WTC11 (cell line): ENCODE measurements around the gene CCDC183. TPM values are rescaled to one million over a fixed set of nuclear protein-coding genes. Genes with fewer than 3 reads are reported as not detected.

ENCODE experiments used
- ATAC-seq: fragments of 200-7000 bp; cut with Tn5 transposase; 2 replicates; pipeline ENCODE4 v1.10.0; 2021; ENCODE audit warnings: mild to moderate bottlenecking, moderate library complexity
- CTCF ChIA-PET: fragments of 300-600 bp; sonication (Branson Sonifier 250); formaldehyde crosslinking; loops from one replicate; lab custom pipeline; 2021; ENCODE audit warnings: antibody characterized with exemption; lab: Charles Lee
- POLR2A ChIA-PET: fragments of 350-600 bp; sonication (Branson Sonifier 250); formaldehyde crosslinking; loops from one replicate; lab custom pipeline; 2021; ENCODE audit warnings: antibody characterized with exemption; lab: Charles Lee
- DNase-seq: peaks from one replicate; pipeline ENCODE4 v3.0.0; 2021; ENCODE audit warnings: low spot score
- H3K27ac Mint-ChIP-seq: 2 replicates; pipeline ENCODE4 v1.8.0; 2021; ENCODE audit warnings: mixed read lengths
- H3K27me3 Mint-ChIP-seq: 2 replicates; pipeline ENCODE4 v1.8.0; 2021; ENCODE audit warnings: low read depth, mild to moderate bottlenecking, moderate library complexity, mixed read lengths
- H3K36me3 Mint-ChIP-seq: 2 replicates; pipeline ENCODE4 v1.8.0; 2021; ENCODE audit warnings: mixed read lengths
- H3K4me1 Mint-ChIP-seq: 2 replicates; pipeline ENCODE4 v1.8.0; 2022; ENCODE audit warnings: mixed read lengths
- H3K4me3 Mint-ChIP-seq: 2 replicates; pipeline ENCODE4 v1.8.0; 2021; ENCODE audit warnings: mild to moderate bottlenecking, moderate library complexity, mixed read lengths
- H3K9me3 Mint-ChIP-seq: 2 replicates; pipeline ENCODE4 v1.8.0; 2021; ENCODE audit warnings: mixed read lengths
- AR ChIP-seq: fragments of 250-450 bp; sonication (Bioruptor Pico); IDR thresholded peaks from 2 replicates; pipeline ENCODE4 v1.9.0; 2021; ENCODE audit warnings: mild to moderate bottlenecking
- ATF1 ChIP-seq: sonication (generic); formaldehyde crosslinking; IDR thresholded peaks from 2 replicates; pipeline ENCODE4 v1.8.1; 2023; ENCODE audit warnings: mild to moderate bottlenecking, moderate library complexity, missing genetic modification reagents
- FOXK1 ChIP-seq: sonication (generic); formaldehyde crosslinking; IDR thresholded peaks from 2 replicates; pipeline ENCODE4 v1.8.0; 2022; ENCODE audit warnings: mild to moderate bottlenecking, moderate library complexity, missing genetic modification reagents
- FOXP1 ChIP-seq: sonication (generic); formaldehyde crosslinking; IDR thresholded peaks from 2 replicates; pipeline ENCODE4 v1.8.0; 2022; ENCODE audit warnings: missing genetic modification reagents, mild to moderate bottlenecking, moderate library complexity, borderline replicate concordance
- GABPB1 ChIP-seq: sonication (generic); formaldehyde crosslinking; IDR thresholded peaks from 2 replicates; pipeline ENCODE4 v1.8.1; 2023; ENCODE audit warnings: mild to moderate bottlenecking, missing genetic modification reagents
- NR2C2 ChIP-seq: sonication (generic); formaldehyde crosslinking; IDR thresholded peaks from 2 replicates; pipeline ENCODE4 v1.8.0; 2022; ENCODE audit warnings: mild to moderate bottlenecking, missing genetic modification reagents
- PRDM15 ChIP-seq: sonication (generic); formaldehyde crosslinking; IDR thresholded peaks from 2 replicates; pipeline ENCODE4 v1.8.0; 2022; ENCODE audit warnings: missing genetic modification reagents
- RELA ChIP-seq: sonication (generic); formaldehyde crosslinking; IDR thresholded peaks from 2 replicates; pipeline ENCODE4 v1.8.1; 2022; ENCODE audit warnings: missing genetic modification reagents, mild to moderate bottlenecking, borderline replicate concordance
- SMAD3 ChIP-seq: sonication (generic); formaldehyde crosslinking; IDR thresholded peaks from 2 replicates; pipeline ENCODE4 v1.8.0; 2022; ENCODE audit warnings: missing genetic modification reagents, mild to moderate bottlenecking, borderline replicate concordance
- SOX15 ChIP-seq: fragments of 250-450 bp; sonication (Bioruptor Pico); IDR thresholded peaks from 2 replicates; pipeline ENCODE4 v1.9.0; 2021; ENCODE audit warnings: mild to moderate bottlenecking
- USF1 ChIP-seq: sonication (generic); formaldehyde crosslinking; IDR thresholded peaks from 2 replicates; pipeline ENCODE4 v1.8.0; 2022; ENCODE audit warnings: mild to moderate bottlenecking, missing genetic modification reagents
- ZBTB43 ChIP-seq: sonication (generic); formaldehyde crosslinking; IDR thresholded peaks from 2 replicates; pipeline ENCODE4 v1.8.1; 2023; ENCODE audit warnings: mild to moderate bottlenecking, missing genetic modification reagents
- ZNF219 ChIP-seq: sonication (generic); formaldehyde crosslinking; IDR thresholded peaks from 2 replicates; pipeline ENCODE4 v1.8.0; 2023; ENCODE audit warnings: missing genetic modification reagents, mild to moderate bottlenecking, borderline replicate concordance
- total RNA-seq: library from RNA; stranded (reverse); gene quantifications from 3 replicates; pipeline ENCODE4 v1.2.3, GENCODE V29; 2021
- TF ChIP-seq, protein P1 (sequence below): sonication (generic); formaldehyde crosslinking; IDR thresholded peaks from 2 replicates; pipeline ENCODE4 v1.8.1; 2022; ENCODE audit warnings: mild to moderate bottlenecking, moderate library complexity, missing genetic modification reagents
- TF ChIP-seq, protein P2 (sequence below): sonication (generic); formaldehyde crosslinking; IDR thresholded peaks from 2 replicates; pipeline ENCODE4 v1.8.1; 2023; ENCODE audit warnings: mild to moderate bottlenecking, moderate library complexity, missing genetic modification reagents
- TF ChIP-seq, protein P3 (sequence below): sonication (generic); formaldehyde crosslinking; IDR thresholded peaks from 2 replicates; pipeline ENCODE4 v1.8.0; 2022; ENCODE audit warnings: mild to moderate bottlenecking, missing genetic modification reagents

The CCDC183 gene
- total RNA-seq, 1 experiment from 2014 or later = 2.1 TPM

GRCh38 chr9:136847826-136848392 is 51.8 kb downstream of the CCDC183 start:
- TF ChIP-seq PRDM15 (CRISPR knock-in tag) (peak; percentile 44; the same call in 1 of the 2 replicates), ZNF219 (CRISPR knock-in tag) (0 out of 2 replicates have a peak, but pooled peaks have one; percentile 28), FOXK1 (CRISPR knock-in tag) (peak; percentile 77), SOX15 (CRISPR knock-in tag) (no peak), RELA (0 out of 2 replicates have a peak, but pooled peaks have one; percentile 76), ATF1 (CRISPR knock-in tag) (0 out of 2 replicates have a peak, but pooled peaks have one; percentile 74), FOXP1 (CRISPR knock-in tag) (0 out of 2 replicates have a peak, but pooled peaks have one; percentile 62), AR (CRISPR knock-in tag) (no peak), GABPB1 (peak; percentile 55; the same call in 1 of the 2 replicates), NR2C2 (no peak), ZBTB43 (CRISPR knock-in tag) (0 out of 2 replicates have a peak, but pooled peaks have one; percentile 36), SMAD3 (CRISPR knock-in tag) (0 out of 2 replicates have a peak, but pooled peaks have one; percentile 46), USF1 (no peak; the same call in 1 of the 2 replicates)
- TF ChIP-seq, protein P1, sequence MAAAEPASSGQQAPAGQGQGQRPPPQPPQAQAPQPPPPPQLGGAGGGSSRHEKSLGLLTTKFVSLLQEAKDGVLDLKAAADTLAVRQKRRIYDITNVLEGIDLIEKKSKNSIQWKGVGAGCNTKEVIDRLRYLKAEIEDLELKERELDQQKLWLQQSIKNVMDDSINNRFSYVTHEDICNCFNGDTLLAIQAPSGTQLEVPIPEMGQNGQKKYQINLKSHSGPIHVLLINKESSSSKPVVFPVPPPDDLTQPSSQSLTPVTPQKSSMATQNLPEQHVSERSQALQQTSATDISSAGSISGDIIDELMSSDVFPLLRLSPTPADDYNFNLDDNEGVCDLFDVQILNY = peak; percentile 78; the same call in 1 of the 2 replicates
- TF ChIP-seq, protein P2, sequence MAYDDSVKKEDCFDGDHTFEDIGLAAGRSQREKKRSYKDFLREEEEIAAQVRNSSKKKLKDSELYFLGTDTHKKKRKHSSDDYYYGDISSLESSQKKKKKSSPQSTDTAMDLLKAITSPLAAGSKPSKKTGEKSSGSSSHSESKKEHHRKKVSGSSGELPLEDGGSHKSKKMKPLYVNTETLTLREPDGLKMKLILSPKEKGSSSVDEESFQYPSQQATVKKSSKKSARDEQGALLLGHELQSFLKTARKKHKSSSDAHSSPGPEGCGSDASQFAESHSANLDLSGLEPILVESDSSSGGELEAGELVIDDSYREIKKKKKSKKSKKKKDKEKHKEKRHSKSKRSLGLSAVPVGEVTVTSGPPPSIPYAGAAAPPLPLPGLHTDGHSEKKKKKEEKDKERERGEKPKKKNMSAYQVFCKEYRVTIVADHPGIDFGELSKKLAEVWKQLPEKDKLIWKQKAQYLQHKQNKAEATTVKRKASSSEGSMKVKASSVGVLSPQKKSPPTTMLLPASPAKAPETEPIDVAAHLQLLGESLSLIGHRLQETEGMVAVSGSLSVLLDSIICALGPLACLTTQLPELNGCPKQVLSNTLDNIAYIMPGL (CRISPR knock-in tag) = peak; percentile 84
- TF ChIP-seq, protein P3, sequence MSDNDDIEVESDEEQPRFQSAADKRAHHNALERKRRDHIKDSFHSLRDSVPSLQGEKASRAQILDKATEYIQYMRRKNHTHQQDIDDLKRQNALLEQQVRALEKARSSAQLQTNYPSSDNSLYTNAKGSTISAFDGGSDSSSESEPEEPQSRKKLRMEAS (CRISPR knock-in tag) = 0 out of 2 replicates have a peak, but pooled peaks have one; percentile 34
- peak overlapping the region; percentile 94 for H3K4me3 Mint-ChIP-seq
- CTCF ChIA-PET = interaction anchor here (0.6 to 3.0 kb wide), 19 partner anchors 13 to 303 kb away, joined by 3 to 18 read pairs (median 7); partner anchors contain the start of genes NPDC1, RABL6 and TRAF2

More at GRCh38 chr9:136847826-136848392, 51.8 kb downstream of the CCDC183 start:
- peak overlapping the region; percentile 93 for H3K27ac Mint-ChIP-seq
- DNase-seq (peak; percentile 82), ATAC-seq (peak; percentile 1)
- H3K9me3 Mint-ChIP-seq = no peaks in the 10 kb centered on the region
- peaks cover 3% of the 10 kb centered on the region for H3K27me3 Mint-ChIP-seq
- H3K36me3 Mint-ChIP-seq = peaks cover 2% of the 10 kb centered on the region; the same call in 1 of the 2 replicates
- peaks cover 8% of the 10 kb centered on the region for H3K4me1 Mint-ChIP-seq
- POLR2A ChIA-PET = interaction anchor here (0.6 to 3.0 kb wide), 10 partner anchors 9 to 452 kb away, joined by 3 to 14 read pairs (median 4); partner anchors contain the start of genes EDF1, RABL6 and TRAF2
